ENCODE measurements around the gene IL37.
"Not testable (repeated sequence)": the region's sequence is repeated elsewhere in the genome, so short reads cannot be mapped to it uniquely, and the experiment has no call there.

The IL37 gene

DNA sequence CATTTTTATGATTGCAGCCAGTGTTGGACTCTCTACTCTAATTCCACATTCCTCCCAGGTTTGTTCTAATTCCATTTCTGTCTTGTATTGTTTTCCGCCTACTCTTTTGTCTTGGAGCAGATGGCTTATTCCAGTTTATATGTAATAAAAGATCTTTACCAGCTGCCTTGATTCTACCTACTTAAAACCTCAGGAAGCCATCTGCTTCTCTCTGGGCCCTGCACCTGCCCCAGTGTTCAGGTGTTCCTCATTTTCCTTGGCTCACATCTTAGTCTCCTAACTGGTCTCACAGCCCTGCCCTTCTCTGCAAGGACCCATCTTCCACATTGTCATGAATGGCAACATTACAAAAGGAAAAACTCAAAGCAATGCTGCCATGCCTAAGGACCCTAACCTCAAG is 21.0 kb upstream of the IL37 start:
- H3K4me3 ChIP-seq (ENCODE audit: low read length): no peak overlapping the region
- DNase-seq (ENCODE audit: low read depth): no peak
- TF ChIP-seq, protein P1, sequence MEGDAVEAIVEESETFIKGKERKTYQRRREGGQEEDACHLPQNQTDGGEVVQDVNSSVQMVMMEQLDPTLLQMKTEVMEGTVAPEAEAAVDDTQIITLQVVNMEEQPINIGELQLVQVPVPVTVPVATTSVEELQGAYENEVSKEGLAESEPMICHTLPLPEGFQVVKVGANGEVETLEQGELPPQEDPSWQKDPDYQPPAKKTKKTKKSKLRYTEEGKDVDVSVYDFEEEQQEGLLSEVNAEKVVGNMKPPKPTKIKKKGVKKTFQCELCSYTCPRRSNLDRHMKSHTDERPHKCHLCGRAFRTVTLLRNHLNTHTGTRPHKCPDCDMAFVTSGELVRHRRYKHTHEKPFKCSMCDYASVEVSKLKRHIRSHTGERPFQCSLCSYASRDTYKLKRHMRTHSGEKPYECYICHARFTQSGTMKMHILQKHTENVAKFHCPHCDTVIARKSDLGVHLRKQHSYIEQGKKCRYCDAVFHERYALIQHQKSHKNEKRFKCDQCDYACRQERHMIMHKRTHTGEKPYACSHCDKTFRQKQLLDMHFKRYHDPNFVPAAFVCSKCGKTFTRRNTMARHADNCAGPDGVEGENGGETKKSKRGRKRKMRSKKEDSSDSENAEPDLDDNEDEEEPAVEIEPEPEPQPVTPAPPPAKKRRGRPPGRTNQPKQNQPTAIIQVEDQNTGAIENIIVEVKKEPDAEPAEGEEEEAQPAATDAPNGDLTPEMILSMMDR (conservative IDR thresholded peaks at IDR 0.05; ENCODE audit: low read depth, low read length): no peak

DNA sequence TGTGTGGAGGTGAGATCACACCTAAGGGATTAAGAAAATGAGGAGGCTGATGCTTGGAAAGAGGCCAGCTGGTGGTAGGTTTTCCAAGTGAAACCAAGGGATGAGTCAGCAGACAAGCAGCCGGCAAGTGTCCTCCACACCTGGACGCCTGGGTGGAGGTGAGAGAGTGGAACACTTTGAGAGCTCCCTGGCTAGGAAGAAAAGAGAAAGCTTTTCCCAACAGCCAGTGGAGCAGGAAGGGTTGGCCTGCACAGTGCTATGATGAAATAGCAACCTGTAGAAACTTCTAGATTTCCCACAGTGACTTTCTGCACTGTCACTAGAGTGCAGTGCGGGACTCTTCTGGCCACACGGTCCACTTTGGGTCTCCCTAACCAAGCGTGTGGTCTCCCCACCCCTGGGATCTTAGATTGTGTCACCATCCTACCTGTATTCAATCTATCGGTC is 19.6 kb upstream of the IL37 start:
- no peak overlapping the region for H3K4me3 ChIP-seq (ENCODE audit: low read length)
- TF ChIP-seq, protein P1 (conservative IDR thresholded peaks at IDR 0.05; ENCODE audit: low read depth, low read length): no peak
- no peak for DNase-seq (ENCODE audit: low read depth)

DNA sequence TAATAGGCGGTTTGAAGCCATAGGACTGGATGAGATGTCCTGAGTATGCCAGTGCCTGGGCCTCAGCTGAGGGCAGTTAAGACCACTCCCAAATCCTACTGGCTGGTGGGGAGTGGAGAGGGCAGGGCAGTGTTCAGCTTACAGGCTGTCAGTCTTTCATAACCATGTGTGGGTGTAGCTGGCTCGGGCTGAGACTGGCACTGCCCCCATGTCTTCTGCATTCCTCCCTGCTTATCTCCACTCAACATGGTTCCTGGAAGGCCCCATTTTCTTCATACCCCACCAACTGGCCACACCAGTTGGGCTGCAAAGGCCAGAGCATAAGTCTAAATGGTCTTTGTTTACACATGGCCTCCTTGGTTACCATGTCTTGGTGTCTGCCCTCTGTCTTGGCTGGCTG is 17.2 kb upstream of the IL37 start:
- TF ChIP-seq, protein P1 (conservative IDR thresholded peaks at IDR 0.05; ENCODE audit: low read depth, low read length): no peak
- H3K4me3 ChIP-seq (ENCODE audit: low read length): no peak overlapping the region
- DNase-seq (ENCODE audit: low read depth): no peak

DNA sequence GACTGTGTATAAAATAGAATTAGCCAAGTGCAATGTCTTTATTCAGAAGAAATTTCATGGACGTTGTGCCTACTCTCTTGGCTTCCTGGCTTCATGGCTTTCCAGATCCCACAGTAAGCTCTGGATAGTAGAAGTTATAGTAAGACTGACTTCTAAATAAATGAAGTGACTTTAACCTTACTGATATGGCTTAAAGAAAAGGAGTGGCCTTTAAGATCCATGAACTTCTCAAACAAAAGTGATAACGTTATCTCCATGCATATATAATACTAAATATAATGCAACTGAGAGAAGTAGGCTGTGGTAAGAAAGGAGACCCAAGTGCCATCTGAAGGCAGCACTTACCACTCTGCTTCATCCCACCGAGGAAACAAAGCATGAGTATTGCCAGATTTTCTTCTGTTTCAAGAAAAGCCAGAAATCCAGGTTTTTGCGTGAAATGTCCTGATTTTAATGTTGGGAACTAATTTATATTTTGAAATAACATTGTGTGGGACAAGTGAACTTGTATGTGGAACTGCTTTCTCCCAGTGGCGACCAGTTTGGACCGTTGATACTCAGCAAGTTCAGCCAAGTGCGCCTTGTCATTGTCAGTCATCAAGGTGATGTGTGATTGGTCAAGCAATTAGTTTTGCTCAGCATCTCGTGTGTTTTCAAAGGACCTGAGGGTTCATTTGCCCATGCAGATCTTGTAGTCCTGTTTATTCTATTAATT is 13.9 kb upstream of the IL37 start:
- H3K4me3 ChIP-seq (ENCODE audit: low read length): no peak overlapping the region
- no peak for DNase-seq (ENCODE audit: low read depth)
- TF ChIP-seq, protein P1 (conservative IDR thresholded peaks at IDR 0.05; ENCODE audit: low read depth, low read length): no peak

DNA sequence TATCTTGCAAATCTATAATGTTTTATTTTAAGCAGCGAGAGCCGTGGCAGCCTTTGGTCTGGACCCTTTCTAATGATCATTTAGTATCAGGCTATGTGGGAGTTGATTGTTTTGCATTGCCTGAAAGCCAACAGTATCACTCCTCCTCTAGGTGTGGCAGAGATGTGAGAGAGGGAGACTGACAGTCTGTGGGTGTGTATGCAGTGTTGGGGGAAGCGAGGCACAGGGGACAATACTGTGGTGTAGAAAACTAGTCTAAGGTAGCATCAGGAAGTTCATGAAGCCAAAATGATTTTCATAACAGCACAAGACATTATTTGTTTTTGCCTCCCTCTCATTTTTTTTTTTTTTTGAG is 13.4 kb upstream of the IL37 start:
- TF ChIP-seq, protein P1 (conservative IDR thresholded peaks at IDR 0.05; ENCODE audit: low read depth, low read length): no peak
- H3K4me3 ChIP-seq (ENCODE audit: low read length): no peak overlapping the region
- no peak for DNase-seq (ENCODE audit: low read depth)

DNA sequence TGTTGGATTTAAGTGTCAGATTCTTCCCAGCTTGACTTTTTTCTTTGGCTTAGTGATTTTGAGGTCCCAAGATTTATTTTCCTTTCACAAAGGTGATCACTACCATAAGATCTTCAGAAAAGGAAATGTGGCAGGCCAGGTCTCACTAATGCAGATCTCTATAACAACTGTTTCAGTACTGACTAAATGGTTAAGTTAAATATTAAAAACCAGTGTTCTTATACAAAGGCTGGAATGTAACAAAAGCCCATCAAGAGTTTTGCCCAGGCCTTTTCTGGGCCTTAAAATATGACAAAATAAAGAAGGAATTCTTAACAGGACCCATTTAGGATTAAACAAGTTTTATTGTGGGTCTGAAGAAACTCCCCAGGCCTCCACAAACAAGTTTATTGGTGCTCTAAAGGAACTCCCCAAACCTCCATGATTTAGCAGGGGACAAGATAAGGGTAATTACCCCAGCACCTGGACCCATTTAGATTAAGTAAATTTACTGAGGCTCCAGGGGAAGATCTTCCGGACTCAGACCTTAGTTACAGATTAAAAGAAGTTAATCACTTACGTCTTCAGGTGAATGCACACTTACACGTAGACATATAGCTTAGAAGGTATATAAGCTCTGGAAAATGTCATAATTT is 9.4 kb upstream of the IL37 start:
- H3K4me3 ChIP-seq (ENCODE audit: low read length); DNase-seq (ENCODE audit: low read depth): not testable (repeated sequence)

DNA sequence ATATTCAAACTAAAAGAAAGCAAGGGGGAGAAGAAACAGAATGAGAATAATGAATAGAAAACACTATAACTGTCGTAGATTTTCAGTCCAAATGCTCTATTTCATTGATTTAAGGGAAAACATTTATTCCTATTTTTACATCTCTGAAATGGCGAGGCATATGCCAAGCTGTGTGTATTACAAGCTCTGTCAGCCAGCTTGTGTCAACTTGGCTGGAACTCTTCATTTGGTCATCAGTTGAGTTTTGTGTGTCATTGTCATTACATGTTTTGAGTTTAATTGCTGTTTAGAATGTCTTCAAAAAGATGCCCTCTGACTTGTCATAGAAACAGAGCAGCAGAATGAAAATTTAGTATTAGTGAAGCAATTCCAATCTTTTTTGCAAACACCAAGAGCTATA is 8.1 kb upstream of the IL37 start:
- no peak for DNase-seq (ENCODE audit: low read depth)
- TF ChIP-seq, protein P1 (conservative IDR thresholded peaks at IDR 0.05; ENCODE audit: low read depth, low read length): no peak
- no peak overlapping the region for H3K4me3 ChIP-seq (ENCODE audit: low read length)

All from retinal pigment epithelial cell (primary cell).